ENCODE results near the gene TSN. TPM values are rescaled to one million over a fixed set of nuclear protein-coding genes. Genes with fewer than 3 reads are reported as not detected.
"Not testable (repeated sequence)": the region's sequence is repeated elsewhere in the genome, so short reads cannot be mapped to it uniquely, and the experiment has no call there.

Gene TSN
- total RNA-seq, 1 donor from 2014 or later, result 43.9 TPM

GRCh38 chr2:121790276-121790956, 35.0 kb downstream of the TSN start:
- intact Hi-C loops (cut with DNase I), result no loop called here
- no peak for DNase-seq (ENCODE audit: low spot score)

DNA sequence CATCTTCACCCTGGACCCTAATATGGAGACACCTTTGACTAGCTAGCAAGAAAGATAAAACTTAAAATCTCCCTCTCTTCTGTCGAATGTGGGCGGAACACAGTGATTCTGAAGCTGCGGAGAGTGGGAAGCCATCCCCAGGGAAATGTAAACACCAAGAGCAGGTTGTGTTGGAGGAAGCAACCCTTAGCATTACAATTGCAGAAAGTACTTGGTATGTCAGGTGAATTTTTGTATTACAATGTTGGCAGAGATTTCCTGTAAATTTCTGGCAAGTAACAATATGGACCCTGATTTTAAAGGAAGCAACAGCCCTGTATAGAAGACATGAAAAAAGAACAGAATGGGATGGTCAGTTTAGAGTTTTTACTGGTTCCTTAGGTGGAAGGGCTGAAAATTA, 35.8 kb downstream of the TSN start:
- intact Hi-C loops (cut with DNase I), result no loop called here
- DNase-seq (ENCODE audit: low spot score), result no peak

DNA sequence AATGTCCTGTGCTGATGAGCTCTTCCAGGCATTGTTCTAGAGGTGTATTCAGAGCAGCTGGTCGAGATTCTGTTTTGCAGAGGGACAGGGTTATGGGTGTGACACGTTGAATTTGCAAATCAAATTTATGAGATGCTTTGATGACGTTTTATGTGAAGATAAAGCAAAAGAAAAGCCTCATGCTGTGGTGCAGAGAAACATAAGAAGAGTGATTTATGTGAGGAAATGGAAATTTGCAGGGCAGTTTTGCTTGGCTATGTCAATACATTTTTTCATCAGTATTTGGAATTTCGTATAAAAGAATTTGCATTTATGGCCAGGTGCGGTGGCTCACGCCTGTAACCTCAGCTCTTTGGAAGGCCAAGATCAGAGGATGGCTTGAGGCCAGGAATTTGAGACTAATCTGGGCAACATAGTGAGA, 36.4 kb downstream of the TSN start:
- no peak for DNase-seq (ENCODE audit: low spot score)
- intact Hi-C loops (cut with DNase I), result no loop called here

DNA sequence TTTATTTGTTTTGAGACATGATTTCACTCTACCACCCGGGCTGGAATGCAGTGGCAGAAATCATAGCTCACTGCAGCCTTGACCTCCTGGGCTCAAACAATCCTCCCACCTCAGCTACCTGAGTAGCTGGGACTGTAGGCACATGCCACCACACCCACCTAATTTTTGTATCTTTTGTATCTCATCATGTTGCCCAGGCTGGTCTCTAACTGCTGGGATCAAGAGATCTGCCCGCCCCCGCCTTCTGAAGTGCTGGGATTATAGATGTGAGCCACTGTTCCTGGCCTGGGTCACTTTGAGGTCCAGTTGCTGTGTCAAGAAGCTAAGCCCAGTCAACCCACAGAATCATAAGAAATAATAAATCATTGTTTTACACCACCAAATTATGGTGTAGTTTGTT, 38.4 kb downstream of the TSN start:
- no peak for DNase-seq (ENCODE audit: low spot score)
- intact Hi-C loops (cut with DNase I), result no loop called here

DNA sequence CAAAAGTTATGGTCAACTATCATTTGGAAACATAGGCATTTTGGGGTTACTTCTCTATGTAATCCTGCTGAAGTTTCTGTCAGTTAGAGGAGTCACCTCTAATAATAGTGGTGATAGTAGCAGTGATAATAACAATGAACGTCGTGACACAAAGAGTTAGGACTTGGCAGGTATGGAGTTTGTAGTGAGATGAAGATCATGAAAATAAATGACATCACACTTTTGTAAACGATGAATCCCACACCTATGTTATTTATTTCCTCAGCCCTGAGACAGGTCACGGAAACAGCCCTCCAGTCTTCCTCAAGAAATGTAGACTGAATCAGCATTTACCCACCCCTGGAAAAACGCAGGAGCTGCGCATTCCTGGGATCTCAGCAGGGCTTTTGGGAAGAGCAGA, 38.8 kb downstream of the TSN start:
- DNase-seq (ENCODE audit: low spot score), result no peak
- intact Hi-C loops (cut with DNase I), result no loop called here

DNA sequence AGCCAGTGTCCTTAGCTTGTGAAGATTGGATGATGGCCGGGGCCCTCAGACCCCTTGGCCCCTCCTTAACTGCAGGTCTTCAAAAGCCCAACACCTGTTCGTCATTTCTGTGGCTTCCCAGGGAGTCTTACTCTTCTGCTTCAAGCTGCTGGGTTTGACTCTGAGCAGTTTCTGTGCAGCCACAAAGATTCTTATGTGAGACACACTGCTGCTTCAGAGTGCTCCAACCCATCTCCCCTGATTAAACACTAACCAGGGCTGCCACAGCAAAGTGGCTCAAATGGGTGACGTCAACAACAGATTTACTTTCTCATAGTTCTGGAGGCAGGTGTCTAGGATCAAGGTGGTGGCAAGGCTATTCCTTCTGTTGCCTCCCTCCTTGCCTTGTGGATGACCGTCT, 40.8 kb downstream of the TSN start:
- intact Hi-C loops (cut with DNase I), result no loop called here
- no peak for DNase-seq (ENCODE audit: low spot score)

GRCh38 chr2:121798617-121799016, 43.2 kb downstream of the TSN start:
- intact Hi-C loops (cut with DNase I), result no loop called here
- DNase-seq (ENCODE audit: low spot score), result no peak

GRCh38 chr2:121801916-121802315, 46.5 kb downstream of the TSN start:
- DNase-seq (ENCODE audit: low spot score), result no peak
- intact Hi-C loops (cut with DNase I), result no loop called here

GRCh38 chr2:121803503-121803902, 48.1 kb downstream of the TSN start:
- intact Hi-C loops (cut with DNase I), result no loop called here
- DNase-seq (ENCODE audit: low spot score), result no peak

DNA sequence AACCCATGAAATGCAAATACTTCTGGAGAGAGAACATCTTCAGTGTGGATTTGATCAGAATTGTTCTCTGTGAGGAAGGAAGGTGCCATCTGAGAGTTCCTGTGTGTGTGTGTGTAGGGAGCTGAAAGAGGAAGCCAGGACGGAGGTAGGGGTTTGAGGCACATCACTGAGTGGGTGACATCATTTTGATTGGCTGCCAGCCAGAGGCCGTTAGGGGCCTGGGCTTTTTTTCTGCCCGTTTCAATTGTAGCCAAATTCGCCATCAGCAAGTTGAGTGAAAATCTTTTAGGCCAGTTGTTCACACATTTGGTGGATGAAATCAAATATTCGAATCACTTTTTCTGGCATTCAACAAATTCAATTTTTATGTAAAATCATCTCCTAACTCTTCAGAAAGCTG, 48.9 kb downstream of the TSN start:
- intact Hi-C loops (cut with DNase I), result no loop called here
- no peak for DNase-seq (ENCODE audit: low spot score)

DNA sequence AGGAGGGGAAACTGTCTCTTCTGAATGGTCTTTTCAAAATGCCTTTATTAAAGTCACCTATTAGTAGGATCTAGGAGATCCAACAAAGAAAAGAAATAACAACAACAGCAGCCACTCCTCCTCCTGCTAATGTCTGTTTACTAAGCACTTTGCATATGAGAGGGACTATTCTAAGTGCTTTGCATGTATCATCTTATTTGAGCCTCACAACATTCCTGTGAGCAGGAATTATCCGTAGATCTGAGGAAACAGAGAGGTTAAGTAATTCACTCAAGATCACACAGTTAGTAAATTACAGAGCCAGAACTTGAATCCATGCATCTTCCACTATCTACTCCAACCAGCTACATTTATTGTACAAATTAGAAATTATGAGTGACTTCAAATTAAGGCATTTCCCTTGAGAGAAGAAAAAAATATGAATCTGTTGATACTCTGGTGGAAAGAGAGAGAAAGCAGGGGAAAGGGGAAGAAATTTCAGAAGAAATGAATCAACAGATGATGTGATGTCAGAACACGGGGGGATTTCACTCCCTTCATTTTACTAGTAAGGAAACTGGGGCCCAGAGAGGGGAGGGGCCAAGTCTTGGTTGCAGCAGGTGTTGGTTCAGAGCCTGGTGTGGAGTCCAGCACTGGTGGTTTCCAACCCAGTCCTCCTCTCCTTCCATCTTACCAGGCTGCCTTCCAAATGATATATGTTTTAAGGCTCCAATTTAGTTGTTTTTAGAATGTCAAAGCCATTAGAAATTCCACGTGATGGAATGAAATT, 49.7 kb downstream of the TSN start:
- DNase-seq (ENCODE audit: low spot score), result no peak
- intact Hi-C loops (cut with DNase I), result no loop called here

DNA sequence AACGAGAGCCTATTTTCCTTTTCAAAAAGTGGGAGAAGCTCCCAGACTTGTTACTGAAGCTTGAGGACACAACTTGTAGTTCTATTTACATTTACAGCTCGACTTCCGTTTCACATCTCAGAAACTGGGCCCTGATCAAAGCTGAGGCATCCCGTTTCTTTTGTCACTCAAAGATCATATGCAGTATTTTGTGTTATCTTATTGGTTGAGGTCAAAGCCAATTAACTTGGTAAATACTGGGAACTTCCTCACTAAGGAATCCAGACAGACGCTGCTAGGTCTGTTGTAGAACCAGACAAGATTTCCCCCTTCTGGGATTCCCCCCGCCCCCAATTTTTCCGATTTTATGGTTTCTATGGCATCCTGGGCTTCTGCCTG, 50.3 kb downstream of the TSN start:
- intact Hi-C loops (cut with DNase I), result no loop called here
- DNase-seq (ENCODE audit: low spot score), result no peak

DNA sequence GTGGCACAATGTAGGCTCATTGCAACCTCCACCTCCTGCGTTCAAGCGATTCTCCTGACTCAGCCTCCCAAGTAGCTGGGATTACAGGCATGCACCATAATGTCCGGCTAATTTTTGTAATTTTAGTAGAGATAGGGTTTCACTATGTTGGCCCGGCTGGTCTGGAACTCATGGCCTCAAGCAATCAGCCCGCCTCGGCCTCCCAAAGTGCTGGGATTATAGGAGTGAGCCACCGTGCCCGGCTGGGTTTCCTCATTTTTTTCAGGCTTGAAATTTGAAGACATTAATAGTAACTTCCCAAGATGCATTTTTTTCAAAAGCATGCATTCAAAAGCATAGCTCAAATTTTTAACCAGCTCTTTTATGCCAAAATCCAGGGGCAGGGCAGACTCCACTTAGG, 52.3 kb downstream of the TSN start:
- intact Hi-C loops (cut with DNase I); DNase-seq (ENCODE audit: low spot score): not testable (repeated sequence)

DNA sequence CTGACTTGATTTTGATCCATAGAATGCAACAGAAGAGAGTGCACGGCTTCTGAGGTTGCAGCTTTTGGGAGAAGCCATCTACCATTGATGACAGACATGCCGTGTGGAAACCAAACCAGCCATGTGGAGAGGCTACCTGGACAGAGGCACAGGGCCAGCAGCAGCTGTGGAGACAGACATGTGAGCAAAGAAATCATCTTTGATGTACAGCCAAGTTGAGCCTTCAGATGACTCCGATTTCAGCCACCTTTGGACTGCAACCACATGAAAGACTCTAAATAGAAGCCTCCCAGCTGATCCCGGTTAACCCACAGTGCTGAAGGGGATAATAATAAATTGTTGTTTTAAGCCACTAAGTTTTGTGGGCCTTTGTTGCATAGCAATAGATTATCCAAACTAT, 54.2 kb downstream of the TSN start:
- intact Hi-C loops (cut with DNase I), result no loop called here

DNA sequence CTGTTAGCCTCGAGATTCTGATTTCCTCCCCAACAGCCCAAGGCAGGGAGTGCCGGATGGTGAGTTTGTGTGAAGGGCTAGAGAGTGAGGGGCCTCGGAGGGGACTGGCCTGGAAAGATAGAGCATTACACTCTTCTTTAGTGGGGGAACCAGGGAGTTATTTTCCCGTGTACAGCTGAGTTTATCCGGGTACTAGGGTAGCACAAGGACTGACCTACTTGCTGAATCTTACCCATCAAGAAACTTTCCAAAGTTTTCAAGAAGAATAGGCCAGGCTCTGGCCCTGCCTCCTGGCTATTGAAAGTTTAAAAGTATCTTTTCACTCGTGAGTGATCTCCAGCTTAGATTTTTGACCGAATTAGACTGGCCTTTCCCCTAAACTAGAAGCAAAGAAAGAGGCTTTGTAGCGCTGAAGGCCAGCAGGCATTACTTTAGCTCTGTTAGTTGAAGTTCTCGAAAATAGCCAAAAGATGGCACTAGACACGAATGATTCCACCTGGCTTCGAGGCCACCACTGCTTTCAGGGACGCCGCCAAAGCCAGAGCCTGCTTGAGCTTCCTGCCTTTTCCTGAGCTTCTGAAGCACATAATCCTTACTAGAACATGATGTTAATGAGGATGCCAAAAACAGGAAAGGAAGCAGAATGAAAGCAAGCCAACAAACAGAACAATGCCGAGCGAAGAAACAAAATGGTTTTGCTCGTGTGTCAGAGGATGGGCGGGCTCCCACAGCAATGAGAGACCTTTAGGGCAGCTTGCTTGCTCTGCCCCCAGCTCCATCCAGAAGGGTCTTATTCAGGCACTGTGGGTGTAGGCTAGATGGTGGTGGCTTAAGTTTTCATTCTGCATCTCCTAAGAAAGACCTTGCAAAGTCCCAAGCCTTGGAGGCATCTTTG, 55.8 kb downstream of the TSN start:
- no peak for DNase-seq (ENCODE audit: low spot score)
- intact Hi-C loops (cut with DNase I), result no loop called here

More for the DNA sequence above, 54.2 kb downstream of the TSN start:
- DNase-seq (ENCODE audit: low spot score), result no peak

GRCh38 chr2:121813083-121813482, 57.6 kb downstream of the TSN start:
- intact Hi-C loops (cut with DNase I); DNase-seq (ENCODE audit: low spot score): not testable (repeated sequence)

- intact Hi-C loops (cut with DNase I), result no loop called here
- no peak for DNase-seq (ENCODE audit: low spot score)
Observed at GRCh38 chr2:121815216-121815615, 59.8 kb downstream of the TSN start.

DNA sequence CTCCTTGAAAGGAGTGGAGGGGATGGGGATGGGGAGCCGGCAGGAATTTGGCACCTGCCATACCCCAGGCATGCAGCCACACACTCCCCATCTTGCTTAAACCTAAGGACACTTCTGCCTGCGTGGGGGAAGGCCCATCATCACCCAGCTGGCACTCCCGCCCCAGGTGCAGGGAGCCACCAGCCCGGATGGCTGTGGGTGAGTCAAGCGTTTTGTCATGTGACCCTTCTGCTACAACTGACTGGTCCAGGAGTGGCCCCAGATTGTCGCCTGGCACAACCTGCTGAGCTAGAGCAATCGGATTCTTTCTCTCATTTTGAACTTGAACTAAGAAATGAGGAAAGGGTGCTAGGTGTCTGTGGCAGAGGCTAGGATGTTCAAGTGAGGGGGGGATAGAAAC, 61.3 kb downstream of the TSN start:
- intact Hi-C loops (cut with DNase I), result no loop called here
- no peak for DNase-seq (ENCODE audit: low spot score)

GRCh38 chr2:121817304-121817703, 61.9 kb downstream of the TSN start:
- intact Hi-C loops (cut with DNase I), result not testable (repeated sequence)

More at GRCh38 chr2:121817304-121817703, 61.9 kb downstream of the TSN start:
- not testable (repeated sequence) for DNase-seq (ENCODE audit: low spot score)
